Measurements from ENCODE around the gene CPED1.

DNA sequence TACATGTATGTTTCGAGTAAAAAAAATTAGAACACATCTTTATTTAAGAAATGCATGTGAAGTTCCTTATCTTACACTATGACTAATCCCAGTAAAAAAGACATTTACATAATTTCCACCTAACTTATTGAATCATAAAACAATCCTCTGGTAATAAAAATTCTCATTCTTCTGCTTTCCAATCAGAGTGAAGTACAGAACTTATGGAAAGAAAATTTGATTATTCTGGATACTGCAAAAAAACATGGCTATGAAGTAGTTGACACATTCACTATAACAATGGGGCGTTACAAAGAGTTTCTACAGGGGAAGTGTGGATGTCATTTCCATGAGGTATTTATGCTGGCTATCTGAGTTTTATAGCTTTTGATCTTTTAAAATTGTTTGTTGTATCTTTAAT is 282.6 kb downstream of the CPED1 start:
- TF ChIP-seq, protein P1, sequence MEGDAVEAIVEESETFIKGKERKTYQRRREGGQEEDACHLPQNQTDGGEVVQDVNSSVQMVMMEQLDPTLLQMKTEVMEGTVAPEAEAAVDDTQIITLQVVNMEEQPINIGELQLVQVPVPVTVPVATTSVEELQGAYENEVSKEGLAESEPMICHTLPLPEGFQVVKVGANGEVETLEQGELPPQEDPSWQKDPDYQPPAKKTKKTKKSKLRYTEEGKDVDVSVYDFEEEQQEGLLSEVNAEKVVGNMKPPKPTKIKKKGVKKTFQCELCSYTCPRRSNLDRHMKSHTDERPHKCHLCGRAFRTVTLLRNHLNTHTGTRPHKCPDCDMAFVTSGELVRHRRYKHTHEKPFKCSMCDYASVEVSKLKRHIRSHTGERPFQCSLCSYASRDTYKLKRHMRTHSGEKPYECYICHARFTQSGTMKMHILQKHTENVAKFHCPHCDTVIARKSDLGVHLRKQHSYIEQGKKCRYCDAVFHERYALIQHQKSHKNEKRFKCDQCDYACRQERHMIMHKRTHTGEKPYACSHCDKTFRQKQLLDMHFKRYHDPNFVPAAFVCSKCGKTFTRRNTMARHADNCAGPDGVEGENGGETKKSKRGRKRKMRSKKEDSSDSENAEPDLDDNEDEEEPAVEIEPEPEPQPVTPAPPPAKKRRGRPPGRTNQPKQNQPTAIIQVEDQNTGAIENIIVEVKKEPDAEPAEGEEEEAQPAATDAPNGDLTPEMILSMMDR (IDR thresholded peaks at IDR 0.05): no peak
- no peak for TF ChIP-seq POLR2A (IDR thresholded peaks at IDR 0.05)
- TF ChIP-seq EP300 (IDR thresholded peaks at IDR 0.05): no peak

All from tibial nerve (tissue), 4 donors.